RWPE2 (cell line): ENCODE data around the gene SEC62.
A peak's percentile ranks its signal among the peaks of the same experiment; 100 is the strongest.

Source experiments
- ATAC-seq: fragments of 200-7000 bp; cut with Tn5 transposase; 3 replicates; pipeline ENCODE4 v1.9.1; 2021; ENCODE audit warnings: low read depth
- DNase-seq: peaks from one replicate; pipeline ENCODE4 v3.0.0-alpha.2; 2020; ENCODE audit warnings: low spot score
- H3K27ac ChIP-seq: fragments of 450-650 bp; 2 replicates; pipeline ENCODE4 v1.5.1; 2017; ENCODE audit warnings: mild to moderate bottlenecking; ENCODE audit not compliant: poor library complexity, severe bottlenecking
- H3K27me3 ChIP-seq: fragments of 250-450 bp; sonication (Bioruptor Pico); 2 replicates; pipeline ENCODE4 v1.5.1; 2021; ENCODE audit warnings: mild to moderate bottlenecking, moderate library complexity; ENCODE audit not compliant: insufficient read depth, poor library complexity, severe bottlenecking
- H3K36me3 ChIP-seq: fragments of 250-450 bp; sonication (Bioruptor Pico); 2 replicates; pipeline ENCODE4 v1.5.1; 2020; ENCODE audit warnings: low read depth, mild to moderate bottlenecking, moderate library complexity
- H3K4me1 ChIP-seq: fragments of 250-450 bp; sonication (Bioruptor Pico); 2 replicates; pipeline ENCODE4 v1.5.1; 2021; ENCODE audit warnings: mild to moderate bottlenecking, moderate library complexity; ENCODE audit not compliant: insufficient read depth, poor library complexity, severe bottlenecking
- H3K4me3 ChIP-seq: fragments of 250-450 bp; sonication (Bioruptor Pico); 2 replicates; pipeline ENCODE4 v1.5.1; 2021; ENCODE audit warnings: mild to moderate bottlenecking, moderate library complexity; ENCODE audit not compliant: severe bottlenecking
- H3K9me3 ChIP-seq: fragments of 250-450 bp; sonication (Bioruptor Pico); 2 replicates; pipeline ENCODE4 v1.5.1; 2021; ENCODE audit warnings: mild to moderate bottlenecking, moderate library complexity; ENCODE audit not compliant: severe bottlenecking
- CTCF ChIP-seq: fragments of 450-650 bp; IDR thresholded peaks from one replicate; pipeline ENCODE4 v1.5.1; 2017; ENCODE audit warnings: mild to moderate bottlenecking, moderate library complexity; ENCODE audit not compliant: poor library complexity, severe bottlenecking

SEC62 gene

GRCh38 chr3:169965562-169966427, 812 bp upstream of the SEC62 start:
- Histone ChIP-seq H3K27ac (peak overlapping the region; percentile 45), H3K36me3 (peaks cover 18% of the 10 kb centered on the region; the same call in 1 of the 2 replicates), H3K9me3 (no peaks in the 10 kb centered on the region), H3K27me3 (no peaks in the 10 kb centered on the region), H3K4me3 (peak overlapping the region; percentile 92), H3K4me1 (peaks cover 10% of the 10 kb centered on the region)
- no peak for TF ChIP-seq CTCF
- no peak for DNase-seq
- peak; percentile 4 for ATAC-seq

GRCh38 chr3:169966951-169967915, 626 bp downstream of the SEC62 start:
- DNase-seq, result no peak
- Histone ChIP-seq H3K4me1 (peaks cover 10% of the 10 kb centered on the region), H3K27ac (peak overlapping the region; percentile 45), H3K9me3 (no peaks in the 10 kb centered on the region), H3K4me3 (peak overlapping the region; percentile 92), H3K36me3 (peaks cover 18% of the 10 kb centered on the region; the same call in 1 of the 2 replicates), H3K27me3 (no peaks in the 10 kb centered on the region)
- TF ChIP-seq CTCF, result no peak
- ATAC-seq, result peak; percentile 68

GRCh38 chr3:169968224-169968885, 1.7 kb downstream of the SEC62 start:
- Histone ChIP-seq H3K27ac (no peak overlapping the region), H3K9me3 (no peaks in the 10 kb centered on the region), H3K36me3 (peaks cover 18% of the 10 kb centered on the region; the same call in 1 of the 2 replicates), H3K27me3 (no peaks in the 10 kb centered on the region), H3K4me3 (no peak overlapping the region), H3K4me1 (peaks cover 10% of the 10 kb centered on the region)
- TF ChIP-seq CTCF, result no peak
- ATAC-seq (no peak), DNase-seq (no peak)

- Histone ChIP-seq H3K9me3 (peaks cover 2% of the 10 kb centered on the region), H3K4me1 (peaks cover 10% of the 10 kb centered on the region), H3K27ac (no peak overlapping the region), H3K36me3 (peaks cover 26% of the 10 kb centered on the region), H3K27me3 (no peaks in the 10 kb centered on the region), H3K4me3 (no peak overlapping the region)
- no peak for ATAC-seq
- no peak for TF ChIP-seq CTCF
- no peak for DNase-seq
Observed at GRCh38 chr3:169969174-169970095, 2.8 kb downstream of the SEC62 start.
